Measurements from ENCODE around the gene LRP3. TPM values are rescaled to one million over a fixed set of nuclear protein-coding genes. Genes with fewer than 3 reads are reported as not detected.

Gene LRP3
- total and polyA plus RNA-seq, 2 donors (not counting 1 experiment from before 2014, with no cell fraction given) = 0.10 TPM; not detected in 1

- Histone ChIP-seq H3K27ac (ENCODE audit: low read length in 2 of 2) (no peak overlapping the region), H3K27me3 (replicated peaks in 1 of 4; ENCODE audit: control extremely low read depth in 1 of 4, control insufficient read depth in 3 of 4, insufficient read depth in 4 of 4, low read length in 3 of 4) (peaks cover 0 to 10% (median 0%) of the 10 kb centered on the region in 4 experiments), H3K4me1 (ENCODE audit: control insufficient read depth in 2 of 2, insufficient read depth in 2 of 2, low read length in 2 of 2) (no peaks in the 10 kb centered on the region), H2AFZ (ENCODE audit: insufficient read depth, low read depth, low read length, poor library complexity, severe bottlenecking) (no peak overlapping the region), H3K9me3 (ENCODE audit: control extremely low read depth in 1 of 3, control insufficient read depth in 2 of 3, insufficient read depth in 1 of 3, low read length in 2 of 3) (no peaks in the 10 kb centered on the region), H3K79me2 (ENCODE audit: control insufficient read depth, insufficient read depth, low read length) (no peaks in the 10 kb centered on the region), H3K9ac (ENCODE audit: low read length) (no peak overlapping the region), H3K4me2 (replicated peaks; ENCODE audit: low read depth, low read length, poor library complexity, severe bottlenecking) (no peak overlapping the region), H4K20me1 (ENCODE audit: control insufficient read depth, insufficient read depth, low read length, poor library complexity, severe bottlenecking) (no peaks in the 10 kb centered on the region), H3K36me3 (replicated peaks in 1 of 2; ENCODE audit: control extremely low read depth in 1 of 2, control insufficient read depth in 1 of 2, extremely low read depth in 1 of 2, insufficient read depth in 2 of 2, low read length in 1 of 2) (no peaks in the 10 kb centered on the region), H3K4me3 (ENCODE audit: control extremely low read depth in 1 of 5, extremely low read depth in 1 of 5, insufficient read depth in 1 of 5, low read depth in 2 of 5, low read length in 4 of 5) (no peak overlapping the region)
- TF ChIP-seq EZH2 (IDR thresholded peaks at IDR 0.05; ENCODE audit: borderline replicate concordance, insufficient read depth, low read depth, low read length, poor library complexity, severe bottlenecking) (no peak), CTCF (IDR thresholded peaks at IDR 0.05) (no peak)
- peaks cover 10% of the 10 kb centered on the region for H3K27me3 Mint-ChIP-seq
- no peak for ATAC-seq (ENCODE audit: low read depth)
- no peak overlapping the region for H3K27ac Mint-ChIP-seq
- ChIA-PET CTCF (no interaction called here), POLR2A (no interaction called here)
- no peaks in the 10 kb centered on the region for H3K9me3 Mint-ChIP-seq (ENCODE audit: insufficient read depth)
- intact Hi-C loops (cut with micrococcal nuclease) = no loop called here
- no peak for DNase-seq
- no peaks in the 10 kb centered on the region for H3K4me1 Mint-ChIP-seq
- no peak overlapping the region for H3K4me3 Mint-ChIP-seq
- 77% methylated on average over 7 of the region's 8 CpGs for WGBS (ENCODE audit: insufficient coverage)
These were observed 5.5 kb downstream of the LRP3 start for GRCh38 chr19:33199441-33200265.

- Histone ChIP-seq H3K4me2 (replicated peaks; ENCODE audit: low read depth, low read length, poor library complexity, severe bottlenecking) (no peak overlapping the region), H3K9ac (ENCODE audit: low read length) (no peak overlapping the region), H3K27me3 (replicated peaks in 1 of 4; ENCODE audit: control extremely low read depth in 1 of 4, control insufficient read depth in 3 of 4, insufficient read depth in 4 of 4, low read length in 3 of 4) (no peaks in the 10 kb centered on the region), H3K4me1 (ENCODE audit: control insufficient read depth in 2 of 2, insufficient read depth in 2 of 2, low read length in 2 of 2) (no peaks in the 10 kb centered on the region), H3K4me3 (ENCODE audit: control extremely low read depth in 1 of 5, extremely low read depth in 1 of 5, insufficient read depth in 1 of 5, low read depth in 2 of 5, low read length in 4 of 5) (no peak overlapping the region), H3K36me3 (replicated peaks in 1 of 2; ENCODE audit: control extremely low read depth in 1 of 2, control insufficient read depth in 1 of 2, extremely low read depth in 1 of 2, insufficient read depth in 2 of 2, low read length in 1 of 2) (no peaks in the 10 kb centered on the region), H2AFZ (ENCODE audit: insufficient read depth, low read depth, low read length, poor library complexity, severe bottlenecking) (no peak overlapping the region), H3K27ac (ENCODE audit: low read length in 2 of 2) (no peak overlapping the region), H3K79me2 (ENCODE audit: control insufficient read depth, insufficient read depth, low read length) (no peaks in the 10 kb centered on the region), H4K20me1 (ENCODE audit: control insufficient read depth, insufficient read depth, low read length, poor library complexity, severe bottlenecking) (no peaks in the 10 kb centered on the region), H3K9me3 (ENCODE audit: control extremely low read depth in 1 of 3, control insufficient read depth in 2 of 3, insufficient read depth in 1 of 3, low read length in 2 of 3) (no peaks in the 10 kb centered on the region)
- no peaks in the 10 kb centered on the region for H3K4me1 Mint-ChIP-seq
- ATAC-seq (ENCODE audit: low read depth) = no peak
- POLR2A ChIA-PET = no interaction called here
- WGBS (ENCODE audit: insufficient coverage) = 97% methylated on average over 6 of the region's 6 CpGs
- no peaks in the 10 kb centered on the region for H3K9me3 Mint-ChIP-seq (ENCODE audit: insufficient read depth)
- intact Hi-C loops (cut with micrococcal nuclease) = no loop called here
- H3K4me3 Mint-ChIP-seq = no peak overlapping the region
- no peak for TF ChIP-seq CTCF (IDR thresholded peaks at IDR 0.05)
- no peak for TF ChIP-seq EZH2 (IDR thresholded peaks at IDR 0.05; ENCODE audit: borderline replicate concordance, insufficient read depth, low read depth, low read length, poor library complexity, severe bottlenecking)
- H3K27ac Mint-ChIP-seq = no peak overlapping the region
- no peak for DNase-seq
- CTCF ChIA-PET = interaction anchor here (0.5 to 1.1 kb wide), 2 partner anchors 34 to 79 kb away, joined by 3 read pairs; no protein-coding TSS in a partner anchor
- H3K27me3 Mint-ChIP-seq = peaks cover 7% of the 10 kb centered on the region
These were observed 7.3 kb downstream of the LRP3 start for GRCh38 chr19:33201473-33201872.

Measured in B cell (primary cell).